Natural killer cell treated with Interleukin-12 subunit alpha and Interleukin-12 subunit beta and Interleukin-15 and Interleukin-18, amount 100 ng/mL, for 72 hours (primary cell): Measurements from ENCODE around the gene PIBF1. TPM values are rescaled to one million over a fixed set of nuclear protein-coding genes. Genes with fewer than 3 reads are reported as not detected.
"Not testable (repeated sequence)": the region's sequence is repeated elsewhere in the genome, so short reads cannot be mapped to it uniquely, and the experiment has no call there.

Experiments used
- ATAC-seq, 2 donors: fragments of 150-1000 bp; cut with Tn5 transposase in 1 of 2; sonication (Bioruptor Pico), chemical (Tn5 transposase) in 1 of 2; 2 replicates each; pipeline ENCODE4 v1.10.0; 2021
- DNase-seq: peaks from one replicate; pipeline ENCODE4 v3.0.0; 2022; ENCODE audit warnings: low spot score
- H3K27ac Mint-ChIP-seq, 2 donors: 1 replicate in 1 of 2; 2 replicates in 1 of 2; pipeline ENCODE4 v1.8.0; 2022; ENCODE audit warnings: mixed read lengths in 2 of 2, mild to moderate bottlenecking in 1 of 2, moderate library complexity in 1 of 2
- H3K27me3 Mint-ChIP-seq, 2 donors: 1 replicate in 1 of 2; 2 replicates in 1 of 2; pipeline ENCODE4 v1.8.0; 2022; ENCODE audit warnings: mixed read lengths in 2 of 2
- H3K36me3 Mint-ChIP-seq: one replicate; pipeline ENCODE4 v1.8.0; 2022; ENCODE audit warnings: mixed read lengths
- H3K4me1 Mint-ChIP-seq, 2 donors: 1 replicate in 1 of 2; 2 replicates in 1 of 2; pipeline ENCODE4 v1.8.0; 2022; ENCODE audit warnings: low read depth in 2 of 2, mixed read lengths in 2 of 2, mild to moderate bottlenecking in 1 of 2
- H3K4me3 Mint-ChIP-seq: one replicate; pipeline ENCODE4 v1.8.0; 2022; ENCODE audit warnings: mixed read lengths
- H3K9me3 Mint-ChIP-seq: 2 replicates; pipeline ENCODE4 v1.8.0; 2022; ENCODE audit warnings: mixed read lengths
- total RNA-seq, 2 donors: library from RNA; stranded (reverse); gene quantifications; one replicate each; pipeline ENCODE4 v1.2.3, GENCODE V29; 2022

Gene PIBF1
- total RNA-seq, 2 donors from 2014 or later: 15.2 to 46.3 TPM

- Mint-ChIP-seq H3K27me3 (no peaks in the 10 kb centered on the region), H3K9me3 (peaks cover 3% of the 10 kb centered on the region), H3K4me3 (no peak overlapping the region), H3K4me1 (peaks cover 6 to 17% of the 10 kb centered on the region in 2 donors), H3K36me3 (peaks cover 22% of the 10 kb centered on the region), H3K27ac (no peak overlapping the region)
- ATAC-seq: no peak
- DNase-seq: no peak
These were observed 10.7 kb downstream of the PIBF1 start for GRCh38 chr13:72792640-72793039.

- Mint-ChIP-seq H3K27me3 (no peaks in the 10 kb centered on the region), H3K9me3 (peaks cover 3% of the 10 kb centered on the region), H3K36me3 (peaks cover 26% of the 10 kb centered on the region), H3K4me3 (no peak overlapping the region), H3K27ac (no peak overlapping the region), H3K4me1 (peaks cover 11 to 14% of the 10 kb centered on the region in 2 donors)
- ATAC-seq: no peak
- DNase-seq: no peak
These were observed 16.9 kb downstream of the PIBF1 start for GRCh38 chr13:72798817-72799216.

GRCh38 chr13:72804301-72804700 is 22.4 kb downstream of the PIBF1 start:
- peaks cover 11% of the 10 kb centered on the region in 2 donors for H3K4me1 Mint-ChIP-seq
- H3K36me3 Mint-ChIP-seq: peaks cover 15% of the 10 kb centered on the region
- no peak overlapping the region for H3K27ac Mint-ChIP-seq
- H3K4me3 Mint-ChIP-seq: no peak overlapping the region
- no peaks in the 10 kb centered on the region for H3K27me3 Mint-ChIP-seq
- ATAC-seq: no peak
- DNase-seq: no peak
- no peaks in the 10 kb centered on the region for H3K9me3 Mint-ChIP-seq

GRCh38 chr13:72805676-72806346 is 23.9 kb downstream of the PIBF1 start:
- no peak overlapping the region for H3K4me3 Mint-ChIP-seq

GRCh38 chr13:72806514-72806913 is 24.6 kb downstream of the PIBF1 start:
- H3K27me3 Mint-ChIP-seq, H3K9me3 Mint-ChIP-seq, ATAC-seq, H3K4me3 Mint-ChIP-seq, DNase-seq: not testable (repeated sequence)
- peaks cover 7 to 11% of the 10 kb centered on the region in 2 donors for H3K4me1 Mint-ChIP-seq
- H3K36me3 Mint-ChIP-seq: peaks cover 10% of the 10 kb centered on the region
- peak overlapping the region in 1 of 2 donors; percentile 42 for H3K27ac Mint-ChIP-seq

More at GRCh38 chr13:72805676-72806346, 23.9 kb downstream of the PIBF1 start:
- Mint-ChIP-seq H3K4me1 (peaks cover 8 to 11% of the 10 kb centered on the region in 2 donors), H3K9me3 (no peaks in the 10 kb centered on the region), H3K27ac (peak overlapping the region in 1 of 2 donors; percentile 42), H3K36me3 (peaks cover 13% of the 10 kb centered on the region), H3K27me3 (no peaks in the 10 kb centered on the region)
- no peak for ATAC-seq
- DNase-seq: no peak

- peaks cover 0 to 5% of the 10 kb centered on the region in 2 donors for H3K4me1 Mint-ChIP-seq
- H3K27me3 Mint-ChIP-seq: no peaks in the 10 kb centered on the region
- ATAC-seq (no peak), DNase-seq (no peak)
- H3K9me3 Mint-ChIP-seq: no peaks in the 10 kb centered on the region
- H3K27ac Mint-ChIP-seq: no peak overlapping the region
- peaks cover 5% of the 10 kb centered on the region for H3K36me3 Mint-ChIP-seq
- H3K4me3 Mint-ChIP-seq: no peak overlapping the region
These were observed 27.1 kb downstream of the PIBF1 start for GRCh38 chr13:72808917-72809500.

GRCh38 chr13:72820156-72820897 is 38.4 kb downstream of the PIBF1 start:
- H3K9me3 Mint-ChIP-seq: no peaks in the 10 kb centered on the region
- no peak overlapping the region for H3K27ac Mint-ChIP-seq
- no peak overlapping the region for H3K4me3 Mint-ChIP-seq
- peaks cover 7% of the 10 kb centered on the region for H3K36me3 Mint-ChIP-seq
- H3K27me3 Mint-ChIP-seq: no peaks in the 10 kb centered on the region
- H3K4me1 Mint-ChIP-seq: peaks cover 0 to 5% of the 10 kb centered on the region in 2 donors
- DNase-seq: no peak
- no peak for ATAC-seq

- peaks cover 7% of the 10 kb centered on the region for H3K36me3 Mint-ChIP-seq
These were observed 39.0 kb downstream of the PIBF1 start for GRCh38 chr13:72820898-72821279.

GRCh38 chr13:72823081-72823480 is 41.1 kb downstream of the PIBF1 start:
- DNase-seq (no peak), ATAC-seq (no peak)
- H3K36me3 Mint-ChIP-seq: peaks cover 12% of the 10 kb centered on the region
- no peak overlapping the region for H3K4me3 Mint-ChIP-seq
- H3K4me1 Mint-ChIP-seq: peaks cover 0 to 5% of the 10 kb centered on the region in 2 donors
- H3K27me3 Mint-ChIP-seq: no peaks in the 10 kb centered on the region
- H3K27ac Mint-ChIP-seq: no peak overlapping the region
- H3K9me3 Mint-ChIP-seq: no peaks in the 10 kb centered on the region

More at GRCh38 chr13:72820898-72821279, 39.0 kb downstream of the PIBF1 start:
- Mint-ChIP-seq H3K4me3 (no peak overlapping the region), H3K4me1 (peaks cover 0 to 5% of the 10 kb centered on the region in 2 donors), H3K27ac (no peak overlapping the region), H3K9me3 (no peaks in the 10 kb centered on the region), H3K27me3 (no peaks in the 10 kb centered on the region)
- ATAC-seq: no peak
- no peak for DNase-seq

- no peaks in the 10 kb centered on the region for H3K9me3 Mint-ChIP-seq
- H3K4me3 Mint-ChIP-seq: no peak overlapping the region
- H3K4me1 Mint-ChIP-seq: peaks cover 4 to 5% of the 10 kb centered on the region in 2 donors
- no peak overlapping the region for H3K27ac Mint-ChIP-seq
- DNase-seq: no peak
- ATAC-seq: no peak
- H3K27me3 Mint-ChIP-seq: no peaks in the 10 kb centered on the region
- peaks cover 17% of the 10 kb centered on the region for H3K36me3 Mint-ChIP-seq
These were observed 41.8 kb downstream of the PIBF1 start for GRCh38 chr13:72823724-72824123.

- H3K4me1 Mint-ChIP-seq: peaks cover 27 to 28% of the 10 kb centered on the region in 2 donors
- DNase-seq (no peak), ATAC-seq (no peak)
- H3K27me3 Mint-ChIP-seq: no peaks in the 10 kb centered on the region
- no peak overlapping the region for H3K4me3 Mint-ChIP-seq
- no peak overlapping the region for H3K27ac Mint-ChIP-seq
- H3K9me3 Mint-ChIP-seq: no peaks in the 10 kb centered on the region
- peaks cover 31% of the 10 kb centered on the region for H3K36me3 Mint-ChIP-seq
These were observed 52.7 kb downstream of the PIBF1 start for GRCh38 chr13:72834601-72835000.

GRCh38 chr13:72839831-72840426 is 58.0 kb downstream of the PIBF1 start:
- H3K9me3 Mint-ChIP-seq: no peaks in the 10 kb centered on the region
- H3K36me3 Mint-ChIP-seq: peaks cover under 1% of the 10 kb centered on the region
- H3K27me3 Mint-ChIP-seq: no peaks in the 10 kb centered on the region
- peak in 1 of 2 donors; percentile 62 for ATAC-seq
- no peak overlapping the region for H3K4me3 Mint-ChIP-seq
- H3K4me1 Mint-ChIP-seq: peaks cover 0 to 2% of the 10 kb centered on the region in 2 donors
- DNase-seq: peak; percentile 59
- no peak overlapping the region for H3K27ac Mint-ChIP-seq

- no peaks in the 10 kb centered on the region for H3K9me3 Mint-ChIP-seq
- ATAC-seq (no peak), DNase-seq (no peak)
- no peak overlapping the region for H3K4me3 Mint-ChIP-seq
- H3K36me3 Mint-ChIP-seq: peaks cover 19% of the 10 kb centered on the region
- no peaks in the 10 kb centered on the region for H3K27me3 Mint-ChIP-seq
- peaks cover 0 to 5% of the 10 kb centered on the region in 2 donors for H3K4me1 Mint-ChIP-seq
- H3K27ac Mint-ChIP-seq: no peak overlapping the region
These were observed 61.1 kb downstream of the PIBF1 start for GRCh38 chr13:72842991-72843390.
